Hepatocyte (in vitro differentiated cells): ENCODE measurements around the gene SLC16A2.

Source experiments
- CTCF ChIP-seq: fragments of 200-600 bp; sonication (generic); IDR thresholded peaks from 2 replicates; pipeline ENCODE4 v1.5.1; 2016; ENCODE audit warnings: antibody characterized with exemption, mild to moderate bottlenecking; ENCODE audit not compliant: poor library complexity
- EZH2 ChIP-seq: fragments of 200-600 bp; sonication (generic); IDR thresholded peaks from 2 replicates; pipeline ENCODE4 v1.6.1; 2016; ENCODE audit warnings: antibody characterized with exemption, mild to moderate bottlenecking, borderline replicate concordance
- EZH2phosphoT487 ChIP-seq: fragments of 200-600 bp; sonication (generic); IDR thresholded peaks from one replicate; pipeline ENCODE4 v1.6.1; 2018; ENCODE audit warnings: antibody characterized with exemption, mild to moderate bottlenecking, low read depth, moderate library complexity; ENCODE audit not compliant: unreplicated experiment, severe bottlenecking

- no peak for TF ChIP-seq CTCF
- no peak for TF ChIP-seq EZH2
- TF ChIP-seq EZH2phosphoT487: no peak
Measured at GRCh38 chrX:74520896-74521295, 99.6 kb downstream of the SLC16A2 start.
